ENCODE results near the gene HS6ST2.

- TF ChIP-seq EZH2phosphoT487 (IDR thresholded peaks at IDR 0.05; ENCODE audit: low read length) (no peak), EZH2 (optimal IDR thresholded peaks at IDR 0.05; ENCODE audit: low read depth, low read length) (no peak)
- TF ChIP-seq, protein P1, sequence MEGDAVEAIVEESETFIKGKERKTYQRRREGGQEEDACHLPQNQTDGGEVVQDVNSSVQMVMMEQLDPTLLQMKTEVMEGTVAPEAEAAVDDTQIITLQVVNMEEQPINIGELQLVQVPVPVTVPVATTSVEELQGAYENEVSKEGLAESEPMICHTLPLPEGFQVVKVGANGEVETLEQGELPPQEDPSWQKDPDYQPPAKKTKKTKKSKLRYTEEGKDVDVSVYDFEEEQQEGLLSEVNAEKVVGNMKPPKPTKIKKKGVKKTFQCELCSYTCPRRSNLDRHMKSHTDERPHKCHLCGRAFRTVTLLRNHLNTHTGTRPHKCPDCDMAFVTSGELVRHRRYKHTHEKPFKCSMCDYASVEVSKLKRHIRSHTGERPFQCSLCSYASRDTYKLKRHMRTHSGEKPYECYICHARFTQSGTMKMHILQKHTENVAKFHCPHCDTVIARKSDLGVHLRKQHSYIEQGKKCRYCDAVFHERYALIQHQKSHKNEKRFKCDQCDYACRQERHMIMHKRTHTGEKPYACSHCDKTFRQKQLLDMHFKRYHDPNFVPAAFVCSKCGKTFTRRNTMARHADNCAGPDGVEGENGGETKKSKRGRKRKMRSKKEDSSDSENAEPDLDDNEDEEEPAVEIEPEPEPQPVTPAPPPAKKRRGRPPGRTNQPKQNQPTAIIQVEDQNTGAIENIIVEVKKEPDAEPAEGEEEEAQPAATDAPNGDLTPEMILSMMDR (IDR thresholded peaks at IDR 0.05; ENCODE audit: low read length) = no peak
These were observed 226.2 kb downstream of the HS6ST2 start for GRCh38 chrX:132732236-132732635.

Measured in MM.1S (cell line).